Measurements from ENCODE around the gene GRM1. TPM values are rescaled to one million over a fixed set of nuclear protein-coding genes. Genes with fewer than 3 reads are reported as not detected.

GRM1 gene
- total RNA-seq, 6 donors from 2014 or later = 0.10 TPM; not detected in 5

DNA sequence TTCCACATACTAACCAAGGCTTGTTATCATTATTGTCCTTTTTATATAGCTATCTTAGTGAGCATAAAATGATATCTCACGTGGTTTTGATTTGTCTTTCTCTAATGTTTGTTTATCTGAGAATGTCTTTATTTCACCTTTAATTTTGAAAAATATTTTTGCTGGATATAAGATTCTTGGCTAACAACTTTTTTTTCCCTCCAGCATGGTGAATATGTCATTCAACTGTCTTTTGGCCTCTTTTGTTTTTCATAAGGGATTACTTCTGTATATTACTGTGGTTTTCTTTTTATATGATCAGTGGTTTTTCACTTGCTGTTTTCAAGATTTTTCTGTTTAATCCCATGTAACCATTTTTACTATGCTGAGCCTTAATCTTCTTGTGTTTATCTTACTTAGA is 141.0 kb downstream of the GRM1 start:
- WGBS, 2 donors = 87 to 90% methylated on average over 1 of the region's 1 CpG
- no peak overlapping the region for H3K4me3 ChIP-seq

GRCh38 chr6:146177785-146178184 is 148.9 kb downstream of the GRM1 start:
- TF ChIP-seq POLR2AphosphoS5 (IDR thresholded peaks at IDR 0.05) = no peak
- TF ChIP-seq POLR2A (IDR thresholded peaks at IDR 0.05) = no peak
- no peak for TF ChIP-seq EP300 (IDR thresholded peaks at IDR 0.05)
- TF ChIP-seq, protein P1, sequence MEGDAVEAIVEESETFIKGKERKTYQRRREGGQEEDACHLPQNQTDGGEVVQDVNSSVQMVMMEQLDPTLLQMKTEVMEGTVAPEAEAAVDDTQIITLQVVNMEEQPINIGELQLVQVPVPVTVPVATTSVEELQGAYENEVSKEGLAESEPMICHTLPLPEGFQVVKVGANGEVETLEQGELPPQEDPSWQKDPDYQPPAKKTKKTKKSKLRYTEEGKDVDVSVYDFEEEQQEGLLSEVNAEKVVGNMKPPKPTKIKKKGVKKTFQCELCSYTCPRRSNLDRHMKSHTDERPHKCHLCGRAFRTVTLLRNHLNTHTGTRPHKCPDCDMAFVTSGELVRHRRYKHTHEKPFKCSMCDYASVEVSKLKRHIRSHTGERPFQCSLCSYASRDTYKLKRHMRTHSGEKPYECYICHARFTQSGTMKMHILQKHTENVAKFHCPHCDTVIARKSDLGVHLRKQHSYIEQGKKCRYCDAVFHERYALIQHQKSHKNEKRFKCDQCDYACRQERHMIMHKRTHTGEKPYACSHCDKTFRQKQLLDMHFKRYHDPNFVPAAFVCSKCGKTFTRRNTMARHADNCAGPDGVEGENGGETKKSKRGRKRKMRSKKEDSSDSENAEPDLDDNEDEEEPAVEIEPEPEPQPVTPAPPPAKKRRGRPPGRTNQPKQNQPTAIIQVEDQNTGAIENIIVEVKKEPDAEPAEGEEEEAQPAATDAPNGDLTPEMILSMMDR (IDR thresholded peaks at IDR 0.05) = no peak
- no peaks in the 10 kb centered on the region for H3K4me1 ChIP-seq
- ATAC-seq (ENCODE audit: low FRiP score in 2 of 2) (no peak), DNase-seq (no peak)
- 92 to 96% methylated on average over 1 of the region's 1 CpG for WGBS, 2 donors
- H3K36me3 ChIP-seq = no peaks in the 10 kb centered on the region
- no peaks in the 10 kb centered on the region for H3K27me3 ChIP-seq
- no peaks in the 10 kb centered on the region for H3K9me3 ChIP-seq
- no peak overlapping the region for H3K27ac ChIP-seq
- H3K4me3 ChIP-seq = no peak overlapping the region

More for the DNA sequence above, 141.0 kb downstream of the GRM1 start:
- no peak for ATAC-seq (ENCODE audit: low FRiP score in 2 of 2)
- TF ChIP-seq, protein P1 (IDR thresholded peaks at IDR 0.05) = no peak
- TF ChIP-seq EP300 (IDR thresholded peaks at IDR 0.05) = no peak
- no peak for TF ChIP-seq POLR2AphosphoS5 (IDR thresholded peaks at IDR 0.05)
- TF ChIP-seq POLR2A (IDR thresholded peaks at IDR 0.05) = no peak
- Histone ChIP-seq H3K4me1 (no peaks in the 10 kb centered on the region), H3K27me3 (no peaks in the 10 kb centered on the region), H3K27ac (no peak overlapping the region), H3K9me3 (no peaks in the 10 kb centered on the region), H3K36me3 (no peaks in the 10 kb centered on the region)
- no peak for DNase-seq

DNA sequence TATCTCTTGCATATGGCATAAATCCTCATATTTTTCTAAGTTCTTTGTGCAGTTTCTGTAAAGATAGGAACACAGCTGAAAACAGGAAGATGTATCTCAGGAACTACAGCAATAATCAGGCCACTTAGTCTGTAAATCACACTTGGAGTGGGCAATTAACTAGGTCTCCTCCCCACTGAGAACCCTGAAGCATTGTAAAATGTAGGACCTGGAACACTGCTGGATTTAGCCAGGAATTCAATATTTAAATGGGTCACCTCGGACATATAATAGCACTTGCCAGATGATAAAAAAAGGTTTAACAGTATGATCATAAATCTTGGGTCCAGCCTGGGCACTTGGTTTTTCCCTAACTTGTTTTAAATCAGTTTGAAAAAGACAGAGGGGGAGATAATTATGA is 155.0 kb downstream of the GRM1 start:
- DNase-seq (no peak), ATAC-seq (ENCODE audit: low FRiP score in 2 of 2) (no peak)
- no peak overlapping the region for H3K4me3 ChIP-seq
- no peaks in the 10 kb centered on the region for H3K27me3 ChIP-seq
- H3K4me1 ChIP-seq = no peaks in the 10 kb centered on the region
- no peak overlapping the region for H3K27ac ChIP-seq
- H3K9me3 ChIP-seq = no peaks in the 10 kb centered on the region
- TF ChIP-seq EP300 (IDR thresholded peaks at IDR 0.05) (no peak), POLR2AphosphoS5 (IDR thresholded peaks at IDR 0.05) (no peak), POLR2A (IDR thresholded peaks at IDR 0.05) (no peak)
- TF ChIP-seq, protein P1 (IDR thresholded peaks at IDR 0.05) = no peak
- H3K36me3 ChIP-seq = no peaks in the 10 kb centered on the region
- 40 to 46% methylated on average over 1 of the region's 1 CpG for WGBS, 2 donors

DNA sequence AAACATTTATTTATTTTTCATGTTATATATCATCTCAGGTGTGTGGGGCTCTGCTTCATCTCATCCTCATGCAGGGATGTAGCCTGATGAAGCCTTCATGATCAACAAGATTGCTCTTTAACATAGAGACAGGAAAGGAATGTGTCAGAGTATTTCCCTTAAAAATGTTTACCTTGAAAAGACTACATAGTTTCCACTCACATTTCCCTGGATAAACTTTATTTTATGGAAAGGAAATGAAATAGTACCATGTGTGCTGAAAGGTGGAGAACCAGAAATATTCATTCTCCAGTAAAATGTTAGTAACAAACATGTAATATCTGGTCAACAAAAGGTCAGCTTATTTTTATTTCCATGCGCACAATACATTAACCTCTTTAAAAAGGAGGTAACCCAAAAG is 155.8 kb downstream of the GRM1 start:
- TF ChIP-seq POLR2A (IDR thresholded peaks at IDR 0.05) = no peak
- no peak for TF ChIP-seq EP300 (IDR thresholded peaks at IDR 0.05)
- WGBS, 2 donors = 87% methylated on average over 1 of the region's 1 CpG
- DNase-seq (no peak), ATAC-seq (ENCODE audit: low FRiP score in 2 of 2) (no peak)
- Histone ChIP-seq H3K9me3 (no peaks in the 10 kb centered on the region), H3K36me3 (no peaks in the 10 kb centered on the region), H3K4me1 (no peaks in the 10 kb centered on the region), H3K27me3 (no peaks in the 10 kb centered on the region), H3K27ac (no peak overlapping the region), H3K4me3 (no peak overlapping the region)

DNA sequence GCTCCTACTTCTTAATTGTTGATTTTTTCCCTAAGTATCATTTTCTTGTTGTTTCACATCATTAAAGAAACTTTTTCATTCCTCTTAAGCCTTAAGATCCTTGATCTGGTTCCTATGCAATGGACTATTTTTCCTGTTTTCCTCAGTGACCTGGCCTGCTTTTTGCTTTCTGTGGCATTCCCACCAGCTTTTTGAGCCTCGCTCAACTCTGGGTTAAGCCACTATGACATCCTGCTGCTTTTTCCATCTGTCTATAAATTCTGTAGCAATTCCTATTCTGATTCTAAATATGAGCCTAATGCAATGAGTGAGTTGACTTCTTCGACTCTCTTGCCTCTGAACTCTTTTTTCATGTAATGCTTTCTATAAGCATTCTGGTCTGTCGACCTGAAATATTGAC is 160.3 kb downstream of the GRM1 start:
- WGBS, 2 donors = 73 to 74% methylated on average over 3 of the region's 3 CpGs
- Histone ChIP-seq H3K4me3 (no peak overlapping the region), H3K9me3 (no peaks in the 10 kb centered on the region), H3K27me3 (no peaks in the 10 kb centered on the region), H3K36me3 (no peaks in the 10 kb centered on the region), H3K27ac (no peak overlapping the region), H3K4me1 (no peaks in the 10 kb centered on the region)
- TF ChIP-seq EP300 (IDR thresholded peaks at IDR 0.05) (no peak), POLR2AphosphoS5 (IDR thresholded peaks at IDR 0.05) (no peak), POLR2A (IDR thresholded peaks at IDR 0.05) (no peak)
- TF ChIP-seq, protein P1 (IDR thresholded peaks at IDR 0.05) = no peak
- no peak for DNase-seq
- ATAC-seq (ENCODE audit: low FRiP score in 2 of 2) = no peak
